Immature natural killer cell (primary cell): ENCODE results near the gene OR51V1. TPM values are rescaled to one million over a fixed set of nuclear protein-coding genes. Genes with fewer than 3 reads are reported as not detected.
"Not testable (repeated sequence)": the region's sequence is repeated elsewhere in the genome, so short reads cannot be mapped to it uniquely, and the experiment has no call there.

Experiments
- DNase-seq, 3 donors: peaks; one replicate each; pipeline ENCODE4 v3.0.0; 2022; ENCODE audit warnings: mixed read lengths in 1 of 3
- H3K27ac Mint-ChIP-seq, 6 donors: one replicate each; pipeline ENCODE4 v1.8.0; 2020; ENCODE audit warnings: mixed read lengths in 6 of 6, mild to moderate bottlenecking in 5 of 6, inconsistent platforms in 4 of 6, moderate library complexity in 3 of 6
- H3K27me3 Mint-ChIP-seq, 3 donors: one replicate each; pipeline ENCODE4 v1.8.0; 2020 to 2021; ENCODE audit warnings: low read depth in 3 of 3, mild to moderate bottlenecking in 3 of 3, mixed read lengths in 3 of 3, moderate library complexity in 3 of 3, inconsistent platforms in 1 of 3
- H3K36me3 Mint-ChIP-seq, 3 donors: one replicate each; pipeline ENCODE4 v1.8.0; 2020; ENCODE audit warnings: mixed read lengths in 3 of 3, inconsistent platforms in 2 of 3, mild to moderate bottlenecking in 2 of 3
- H3K4me1 Mint-ChIP-seq, 2 donors: one replicate each; pipeline ENCODE4 v1.8.0; 2020; ENCODE audit warnings: inconsistent platforms in 2 of 2, mild to moderate bottlenecking in 2 of 2, mixed read lengths in 2 of 2, moderate library complexity in 1 of 2
- H3K4me3 Mint-ChIP-seq, 5 donors: one replicate each; pipeline ENCODE4 v1.8.0; 2020; ENCODE audit warnings: mild to moderate bottlenecking in 5 of 5, mixed read lengths in 5 of 5, inconsistent platforms in 3 of 5, moderate library complexity in 3 of 5
- H3K9me3 Mint-ChIP-seq, 6 donors: one replicate each; pipeline ENCODE4 v1.8.0; 2020; ENCODE audit warnings: mild to moderate bottlenecking in 6 of 6, mixed read lengths in 6 of 6, inconsistent platforms in 4 of 6, moderate library complexity in 3 of 6
- polyA plus RNA-seq, 3 donors: library from polyadenylated mRNA; unstranded; fragments of 300-500 nt; fragmentation: Illumina TruSeq; gene quantifications; one replicate each; pipeline ENCODE4 v1.2.3, GENCODE V29; 2021

The OR51V1 gene
- polyA plus RNA-seq, result not detected

- Mint-ChIP-seq H3K27ac (no peak within 1 kb of the TSS), H3K9me3 (peaks cover 0 to 2% (median 0%) of the 10 kb centered on the region in 6 donors)
- no peak for DNase-seq
Observed at GRCh38 chr11:5200582-5200981, at the start of gene OR51V1. OR51V1 (minus strand) TSS chr11:5200682; CDS start chr11:5200682, 0 bp downstream.

GRCh38 chr11:5249807-5250396, 49.4 kb upstream of the OR51V1 start, which contains the start of gene HBG1:
HBG1 (minus strand) TSS chr11:5249857; CDS start chr11:5249804, 53 bp downstream.
- H3K27me3 Mint-ChIP-seq, H3K9me3 Mint-ChIP-seq, DNase-seq, H3K4me3 Mint-ChIP-seq, H3K36me3 Mint-ChIP-seq, H3K4me1 Mint-ChIP-seq, H3K27ac Mint-ChIP-seq: not testable (repeated sequence)

More at GRCh38 chr11:5200582-5200981, at the start of gene OR51V1:
- Mint-ChIP-seq H3K4me1 (no peaks in the 10 kb centered on the region), H3K27me3 (peaks cover 0 to 3% (median 2%) of the 10 kb centered on the region in 3 donors), H3K36me3 (no peaks in the 10 kb centered on the region), H3K4me3 (no peak within 1 kb of the TSS)

GRCh38 chr11:5248498-5248897, 48.0 kb upstream of the OR51V1 start:
- H3K27me3 Mint-ChIP-seq, H3K36me3 Mint-ChIP-seq, DNase-seq: not testable (repeated sequence)

GRCh38 chr11:5247472-5248192, 47.1 kb upstream of the OR51V1 start:
- peaks cover 0 to under 1% (median 0%) of the 10 kb centered on the region in 6 donors for H3K9me3 Mint-ChIP-seq
- no peaks in the 10 kb centered on the region for H3K4me1 Mint-ChIP-seq
- H3K27me3 Mint-ChIP-seq, result peaks cover 1 to 2% (median 2%) of the 10 kb centered on the region in 3 donors
- no peak overlapping the region for H3K4me3 Mint-ChIP-seq
- no peak overlapping the region for H3K27ac Mint-ChIP-seq
- no peaks in the 10 kb centered on the region for H3K36me3 Mint-ChIP-seq
- DNase-seq, result no peak

More at GRCh38 chr11:5248498-5248897, 48.0 kb upstream of the OR51V1 start:
- not testable (repeated sequence) for H3K9me3 Mint-ChIP-seq, H3K27ac Mint-ChIP-seq, H3K4me1 Mint-ChIP-seq, H3K4me3 Mint-ChIP-seq

GRCh38 chr11:5246772-5247471, 46.4 kb upstream of the OR51V1 start:
- no peak overlapping the region for H3K4me3 Mint-ChIP-seq
- no peaks in the 10 kb centered on the region for H3K4me1 Mint-ChIP-seq
- DNase-seq, result no peak
- H3K27me3 Mint-ChIP-seq, result peaks cover 1 to 2% (median 2%) of the 10 kb centered on the region in 3 donors
- H3K9me3 Mint-ChIP-seq, result peaks cover 0 to 2% (median 0%) of the 10 kb centered on the region in 6 donors
- H3K27ac Mint-ChIP-seq, result no peak overlapping the region
- no peaks in the 10 kb centered on the region for H3K36me3 Mint-ChIP-seq

GRCh38 chr11:5245155-5245554, 44.7 kb upstream of the OR51V1 start:
- H3K27me3 Mint-ChIP-seq, result peaks cover 2 to 3% (median 2%) of the 10 kb centered on the region in 3 donors
- H3K4me3 Mint-ChIP-seq, result no peak overlapping the region
- no peaks in the 10 kb centered on the region for H3K4me1 Mint-ChIP-seq
- peaks cover 0 to 7% (median 0%) of the 10 kb centered on the region in 6 donors for H3K9me3 Mint-ChIP-seq
- no peak for DNase-seq
- no peaks in the 10 kb centered on the region for H3K36me3 Mint-ChIP-seq
- no peak overlapping the region for H3K27ac Mint-ChIP-seq

GRCh38 chr11:5243816-5244180, 43.3 kb upstream of the OR51V1 start:
- Mint-ChIP-seq H3K9me3 (peaks cover 0 to 7% (median 0%) of the 10 kb centered on the region in 6 donors), H3K27ac (no peak overlapping the region), H3K4me1 (no peaks in the 10 kb centered on the region), H3K36me3 (no peaks in the 10 kb centered on the region), H3K27me3 (peaks cover 2 to 3% (median 2%) of the 10 kb centered on the region in 3 donors), H3K4me3 (no peak overlapping the region)
- no peak for DNase-seq

- Mint-ChIP-seq H3K27me3 (peaks cover 2 to 3% (median 2%) of the 10 kb centered on the region in 3 donors), H3K4me3 (no peak overlapping the region), H3K4me1 (no peaks in the 10 kb centered on the region), H3K36me3 (no peaks in the 10 kb centered on the region), H3K9me3 (peaks cover 0 to 7% (median 0%) of the 10 kb centered on the region in 6 donors), H3K27ac (no peak overlapping the region)
- no peak for DNase-seq
Observed at GRCh38 chr11:5242933-5243815, 42.7 kb upstream of the OR51V1 start.

- Mint-ChIP-seq H3K4me3 (no peak overlapping the region), H3K4me1 (no peaks in the 10 kb centered on the region), H3K27me3 (peaks cover 0 to 4% (median 2%) of the 10 kb centered on the region in 3 donors), H3K27ac (no peak overlapping the region), H3K9me3 (peaks cover 0 to 7% (median 0%) of the 10 kb centered on the region in 6 donors), H3K36me3 (no peaks in the 10 kb centered on the region)
- DNase-seq, result no peak
Observed at GRCh38 chr11:5242208-5242607, 41.7 kb upstream of the OR51V1 start.

GRCh38 chr11:5241458-5241857, 41.0 kb upstream of the OR51V1 start:
- DNase-seq, result no peak
- Mint-ChIP-seq H3K9me3 (peaks cover 0 to 7% (median 0%) of the 10 kb centered on the region in 6 donors), H3K36me3 (no peaks in the 10 kb centered on the region), H3K27ac (no peak overlapping the region), H3K4me3 (no peak overlapping the region), H3K4me1 (no peaks in the 10 kb centered on the region), H3K27me3 (peaks cover 0 to 3% (median 2%) of the 10 kb centered on the region in 3 donors)

- Mint-ChIP-seq H3K36me3 (no peaks in the 10 kb centered on the region), H3K27ac (no peak overlapping the region), H3K9me3 (peaks cover 0 to 7% (median 0%) of the 10 kb centered on the region in 6 donors), H3K4me1 (no peaks in the 10 kb centered on the region), H3K4me3 (no peak overlapping the region), H3K27me3 (peaks cover 0 to 3% (median under 1%) of the 10 kb centered on the region in 3 donors)
- DNase-seq, result no peak
Observed at GRCh38 chr11:5240458-5240857, 40.0 kb upstream of the OR51V1 start.

GRCh38 chr11:5240056-5240455, 39.6 kb upstream of the OR51V1 start:
- peaks cover 0 to 7% (median 0%) of the 10 kb centered on the region in 6 donors for H3K9me3 Mint-ChIP-seq
- no peak overlapping the region for H3K27ac Mint-ChIP-seq
- no peak for DNase-seq
- no peaks in the 10 kb centered on the region for H3K36me3 Mint-ChIP-seq
- H3K4me3 Mint-ChIP-seq, result no peak overlapping the region
- peaks cover 0 to 3% (median 0%) of the 10 kb centered on the region in 3 donors for H3K27me3 Mint-ChIP-seq
- no peaks in the 10 kb centered on the region for H3K4me1 Mint-ChIP-seq

GRCh38 chr11:5239046-5239445, 38.6 kb upstream of the OR51V1 start:
- peaks cover 0 to 7% (median 0%) of the 10 kb centered on the region in 6 donors for H3K9me3 Mint-ChIP-seq
- no peak overlapping the region for H3K27ac Mint-ChIP-seq
- H3K4me3 Mint-ChIP-seq, result no peak overlapping the region
- H3K4me1 Mint-ChIP-seq, result peaks cover 0 to 1% of the 10 kb centered on the region in 2 donors
- H3K36me3 Mint-ChIP-seq, result no peaks in the 10 kb centered on the region
- no peak for DNase-seq
- peaks cover 0 to 3% (median 0%) of the 10 kb centered on the region in 3 donors for H3K27me3 Mint-ChIP-seq
